ENCODE measurements around the gene TUBB2A.
"Not testable (repeated sequence)": the region's sequence is repeated elsewhere in the genome, so short reads cannot be mapped to it uniquely, and the experiment has no call there.

- TF ChIP-seq, protein P1, sequence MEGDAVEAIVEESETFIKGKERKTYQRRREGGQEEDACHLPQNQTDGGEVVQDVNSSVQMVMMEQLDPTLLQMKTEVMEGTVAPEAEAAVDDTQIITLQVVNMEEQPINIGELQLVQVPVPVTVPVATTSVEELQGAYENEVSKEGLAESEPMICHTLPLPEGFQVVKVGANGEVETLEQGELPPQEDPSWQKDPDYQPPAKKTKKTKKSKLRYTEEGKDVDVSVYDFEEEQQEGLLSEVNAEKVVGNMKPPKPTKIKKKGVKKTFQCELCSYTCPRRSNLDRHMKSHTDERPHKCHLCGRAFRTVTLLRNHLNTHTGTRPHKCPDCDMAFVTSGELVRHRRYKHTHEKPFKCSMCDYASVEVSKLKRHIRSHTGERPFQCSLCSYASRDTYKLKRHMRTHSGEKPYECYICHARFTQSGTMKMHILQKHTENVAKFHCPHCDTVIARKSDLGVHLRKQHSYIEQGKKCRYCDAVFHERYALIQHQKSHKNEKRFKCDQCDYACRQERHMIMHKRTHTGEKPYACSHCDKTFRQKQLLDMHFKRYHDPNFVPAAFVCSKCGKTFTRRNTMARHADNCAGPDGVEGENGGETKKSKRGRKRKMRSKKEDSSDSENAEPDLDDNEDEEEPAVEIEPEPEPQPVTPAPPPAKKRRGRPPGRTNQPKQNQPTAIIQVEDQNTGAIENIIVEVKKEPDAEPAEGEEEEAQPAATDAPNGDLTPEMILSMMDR (IDR thresholded peaks at IDR 0.05): not testable (repeated sequence)
- TF ChIP-seq POLR2A, EP300, POLR2AphosphoS5 (IDR thresholded peaks at IDR 0.05): not testable (repeated sequence)
Observed at GRCh38 chr6:3171313-3172175, 14.2 kb upstream of the TUBB2A start.

All from sigmoid colon (tissue), 4 donors.